ENCODE data around the gene TLL1.

- no peak for TF ChIP-seq CTCF (conservative IDR thresholded peaks at IDR 0.05; ENCODE audit: low read depth, low read length)
- TF ChIP-seq EZH2 (IDR thresholded peaks at IDR 0.05; ENCODE audit: low read length, unreplicated experiment), result no peak
- no peak for TF ChIP-seq EZH2phosphoT487 (IDR thresholded peaks at IDR 0.05; ENCODE audit: borderline replicate concordance, low read length)
These were observed 231.6 kb downstream of the TLL1 start for GRCh38 chr4:166104623-166105022.
